ENCODE measurements around the gene NGDN. TPM values are rescaled to one million over a fixed set of nuclear protein-coding genes. Genes with fewer than 3 reads are reported as not detected.

The NGDN gene
- total RNA-seq, 1 donor from 2014 or later, result 51.1 TPM

- no peaks in the 10 kb centered on the region for H3K27me3 Mint-ChIP-seq
- peaks cover 8% of the 10 kb centered on the region for H3K36me3 Mint-ChIP-seq
- H3K27ac Mint-ChIP-seq, result no peak overlapping the region
- TF ChIP-seq CTCF (conservative IDR thresholded peaks at IDR 0.05), result no peak
- no peak for DNase-seq (ENCODE audit: extremely low spot score, unreplicated experiment)
- peaks cover 7% of the 10 kb centered on the region for H3K4me1 Mint-ChIP-seq (ENCODE audit: unreplicated experiment)
- no peak overlapping the region for H3K4me3 Mint-ChIP-seq
- no peaks in the 10 kb centered on the region for H3K9me3 Mint-ChIP-seq
Measured at GRCh38 chr14:23487216-23487615, 17.7 kb downstream of the NGDN start.

GRCh38 chr14:23492618-23493272 lies 23.2 kb downstream of the NGDN start:
- H3K27ac Mint-ChIP-seq, result no peak overlapping the region
- H3K4me1 Mint-ChIP-seq (ENCODE audit: unreplicated experiment), result peaks cover 7% of the 10 kb centered on the region
- H3K9me3 Mint-ChIP-seq, result no peaks in the 10 kb centered on the region
- peaks cover 4% of the 10 kb centered on the region for H3K36me3 Mint-ChIP-seq
- H3K4me3 Mint-ChIP-seq, result no peak overlapping the region
- H3K27me3 Mint-ChIP-seq, result no peaks in the 10 kb centered on the region
- no peak for TF ChIP-seq CTCF (conservative IDR thresholded peaks at IDR 0.05)
- no peak for DNase-seq (ENCODE audit: extremely low spot score, unreplicated experiment)

- H3K36me3 Mint-ChIP-seq, result no peaks in the 10 kb centered on the region
- no peak overlapping the region for H3K27ac Mint-ChIP-seq
- H3K27me3 Mint-ChIP-seq, result no peaks in the 10 kb centered on the region
- no peak overlapping the region for H3K4me3 Mint-ChIP-seq
- no peaks in the 10 kb centered on the region for H3K9me3 Mint-ChIP-seq
- TF ChIP-seq CTCF (conservative IDR thresholded peaks at IDR 0.05), result no peak
- peaks cover 7% of the 10 kb centered on the region for H3K4me1 Mint-ChIP-seq (ENCODE audit: unreplicated experiment)
- DNase-seq (ENCODE audit: extremely low spot score, unreplicated experiment), result no peak
Measured at GRCh38 chr14:23494223-23494622, 24.7 kb downstream of the NGDN start.

GRCh38 chr14:23512156-23512555 lies 42.7 kb downstream of the NGDN start:
- no peaks in the 10 kb centered on the region for H3K27me3 Mint-ChIP-seq
- no peak overlapping the region for H3K4me3 Mint-ChIP-seq
- H3K9me3 Mint-ChIP-seq, result no peaks in the 10 kb centered on the region
- no peaks in the 10 kb centered on the region for H3K4me1 Mint-ChIP-seq (ENCODE audit: unreplicated experiment)
- DNase-seq (ENCODE audit: extremely low spot score, unreplicated experiment), result no peak
- peaks cover 5% of the 10 kb centered on the region for H3K36me3 Mint-ChIP-seq
- TF ChIP-seq CTCF (conservative IDR thresholded peaks at IDR 0.05), result no peak
- H3K27ac Mint-ChIP-seq, result no peak overlapping the region

- H3K36me3 Mint-ChIP-seq, result peaks cover 5% of the 10 kb centered on the region
- no peak overlapping the region for H3K27ac Mint-ChIP-seq
- H3K4me1 Mint-ChIP-seq (ENCODE audit: unreplicated experiment), result no peaks in the 10 kb centered on the region
- H3K9me3 Mint-ChIP-seq, result no peaks in the 10 kb centered on the region
- no peak for TF ChIP-seq CTCF (conservative IDR thresholded peaks at IDR 0.05)
- no peak overlapping the region for H3K4me3 Mint-ChIP-seq
- H3K27me3 Mint-ChIP-seq, result no peaks in the 10 kb centered on the region
- no peak for DNase-seq (ENCODE audit: extremely low spot score, unreplicated experiment)
Measured at GRCh38 chr14:23513005-23513817, 43.7 kb downstream of the NGDN start.

Measured in type B pancreatic cell (in vitro differentiated cells).